Fibroblast of skin of back (primary cell): ENCODE measurements around the gene PRRT2.

Source experiments
- DNase-seq: peaks from one replicate; pipeline ENCODE4 v3.0.0-alpha.2; 2013

The PRRT2 gene

GRCh38 chr16:29835926-29836325, 23.9 kb downstream of the PRRT2 start:
- no peak for DNase-seq

DNA sequence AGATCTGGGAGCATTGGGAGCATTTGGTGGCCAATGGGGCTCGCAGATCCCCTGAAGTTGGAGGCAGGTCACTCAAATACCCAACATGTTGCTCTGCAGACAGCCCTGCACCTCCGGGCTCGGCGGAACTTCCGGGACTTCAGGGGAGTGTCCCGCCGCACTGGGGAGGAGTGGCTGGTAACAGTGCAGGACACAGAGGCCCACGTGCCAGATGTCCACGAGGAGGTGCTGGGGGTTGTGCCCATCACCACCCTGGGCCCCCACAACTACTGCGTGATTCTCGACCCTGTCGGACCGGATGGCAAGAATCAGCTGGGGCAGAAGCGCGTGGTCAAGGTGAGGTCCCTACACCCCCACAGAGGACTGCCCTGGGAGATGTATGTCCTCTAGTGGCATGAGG, 24.6 kb downstream of the PRRT2 start:
- DNase-seq = no peak

GRCh38 chr16:29837841-29838240, 25.8 kb downstream of the PRRT2 start:
- no peak for DNase-seq

DNA sequence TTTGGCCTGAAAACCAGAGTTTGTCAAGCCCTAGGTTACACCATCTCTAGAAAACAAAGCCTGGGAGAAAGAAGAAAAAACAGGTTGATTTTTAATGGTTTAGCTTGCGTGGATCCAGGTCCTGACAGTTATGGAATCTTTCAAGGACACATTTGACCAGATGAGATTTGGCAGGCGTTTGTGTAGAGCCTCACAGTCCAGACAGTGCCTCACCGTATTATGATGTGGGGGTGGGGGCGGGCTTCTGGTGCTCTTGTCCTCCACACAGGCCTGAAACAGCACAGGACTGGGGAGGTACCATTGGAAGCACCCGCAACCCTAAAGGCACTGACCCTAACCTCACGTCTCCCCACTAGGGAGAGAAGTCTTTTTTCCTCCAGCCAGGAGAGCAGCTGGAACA, 27.8 kb downstream of the PRRT2 start:
- no peak for DNase-seq

- DNase-seq = no peak
Measured at GRCh38 chr16:29840240-29840639, 28.2 kb downstream of the PRRT2 start.

DNA sequence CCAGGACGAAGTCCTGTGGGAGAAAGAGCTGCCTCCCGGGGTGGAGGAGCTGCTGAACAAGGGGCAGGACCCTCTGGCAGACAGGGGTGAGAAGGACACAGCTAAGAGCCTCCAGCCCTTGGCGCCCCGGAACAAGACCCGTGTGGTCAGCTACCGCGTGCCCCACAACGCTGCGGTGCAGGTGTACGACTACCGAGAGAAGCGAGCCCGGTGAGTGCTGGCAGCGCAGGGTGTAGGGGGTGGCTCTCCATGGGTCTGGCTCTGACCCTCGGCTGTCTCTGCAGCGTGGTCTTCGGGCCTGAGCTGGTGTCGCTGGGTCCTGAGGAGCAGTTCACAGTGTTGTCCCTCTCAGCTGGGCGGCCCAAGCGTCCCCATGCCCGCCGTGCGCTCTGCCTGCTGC, 29.6 kb downstream of the PRRT2 start:
- no peak for DNase-seq

DNA sequence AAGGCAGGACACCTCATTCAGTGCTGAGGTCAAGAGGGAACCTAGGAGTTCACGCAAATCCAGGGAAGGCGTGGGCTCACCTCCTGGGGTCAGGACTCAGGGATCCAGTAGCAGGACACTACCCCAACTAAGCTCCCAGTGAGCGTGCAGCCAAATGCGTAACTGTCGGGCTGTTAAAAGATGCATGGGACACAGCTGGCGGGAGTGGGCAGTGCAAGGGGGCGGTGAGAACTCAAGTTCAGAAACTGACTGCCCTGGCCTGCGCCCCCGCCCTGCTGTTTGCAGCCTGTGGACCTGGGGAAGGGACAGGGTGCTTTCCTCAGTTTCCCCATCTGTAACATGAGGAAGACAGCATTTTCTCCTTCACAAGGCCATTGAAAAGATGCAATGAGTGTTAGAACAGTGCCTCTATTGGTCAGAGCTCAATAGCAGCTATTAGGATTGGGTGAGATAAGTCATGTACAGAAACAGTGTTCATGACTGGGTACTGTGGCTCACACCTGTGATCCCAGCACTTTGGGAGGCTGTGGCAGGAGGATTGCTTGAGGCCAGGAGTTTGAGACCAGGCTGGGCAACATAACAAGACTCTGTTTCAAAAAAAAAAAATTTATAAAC, 30.8 kb downstream of the PRRT2 start:
- DNase-seq = no peak

DNA sequence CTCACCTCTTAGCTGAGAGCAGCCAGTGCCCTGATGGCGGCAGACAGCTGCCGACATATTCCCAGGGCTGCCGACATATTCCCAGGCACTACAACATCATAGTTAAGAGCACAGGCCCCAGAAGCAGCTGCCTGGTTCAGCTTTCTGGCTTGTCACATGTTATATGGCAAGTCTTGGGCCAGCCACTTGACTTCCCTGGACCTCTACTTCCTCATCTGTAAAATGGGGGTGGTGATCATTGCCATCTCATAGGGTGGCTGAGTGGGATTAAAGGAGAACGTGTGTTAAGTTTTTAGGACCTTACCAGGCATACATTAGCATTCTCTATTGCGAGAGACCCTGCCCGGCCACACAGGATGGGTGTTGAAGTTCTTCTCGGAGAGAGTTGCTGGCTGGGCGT, 31.9 kb downstream of the PRRT2 start:
- no peak for DNase-seq

- DNase-seq = no peak
Measured at GRCh38 chr16:29844575-29845331, 32.8 kb downstream of the PRRT2 start.

DNA sequence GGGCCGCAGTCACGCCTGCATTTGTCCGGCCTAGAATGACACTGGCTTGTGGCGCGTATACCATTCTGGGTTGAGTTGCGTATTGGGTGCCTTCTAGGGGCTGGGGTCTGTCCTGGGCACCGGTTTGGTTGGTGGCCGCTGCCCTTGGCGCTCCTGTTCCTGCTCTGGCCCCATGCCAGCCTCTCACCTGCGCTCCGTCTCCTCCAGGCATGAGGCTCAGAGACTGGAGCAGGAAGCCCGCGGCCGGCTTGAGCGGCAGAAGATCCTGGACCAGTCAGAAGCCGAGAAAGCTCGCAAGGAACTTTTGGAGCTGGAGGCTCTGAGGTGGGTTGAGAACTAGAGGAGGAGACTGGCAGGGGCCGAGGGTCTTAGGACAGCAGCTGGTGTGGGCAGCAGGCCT, 33.7 kb downstream of the PRRT2 start:
- DNase-seq = no peak

- DNase-seq = peak; percentile 59
Measured at GRCh38 chr16:29848420-29849297, 36.7 kb downstream of the PRRT2 start.

- no peak for DNase-seq
Measured at GRCh38 chr16:29849505-29849904, 37.5 kb downstream of the PRRT2 start.

- DNase-seq = no peak
Measured at GRCh38 chr16:29850998-29851397, 39.0 kb downstream of the PRRT2 start.

- peak; percentile 50 for DNase-seq
Measured at GRCh38 chr16:29852654-29853053, 40.7 kb downstream of the PRRT2 start.

DNA sequence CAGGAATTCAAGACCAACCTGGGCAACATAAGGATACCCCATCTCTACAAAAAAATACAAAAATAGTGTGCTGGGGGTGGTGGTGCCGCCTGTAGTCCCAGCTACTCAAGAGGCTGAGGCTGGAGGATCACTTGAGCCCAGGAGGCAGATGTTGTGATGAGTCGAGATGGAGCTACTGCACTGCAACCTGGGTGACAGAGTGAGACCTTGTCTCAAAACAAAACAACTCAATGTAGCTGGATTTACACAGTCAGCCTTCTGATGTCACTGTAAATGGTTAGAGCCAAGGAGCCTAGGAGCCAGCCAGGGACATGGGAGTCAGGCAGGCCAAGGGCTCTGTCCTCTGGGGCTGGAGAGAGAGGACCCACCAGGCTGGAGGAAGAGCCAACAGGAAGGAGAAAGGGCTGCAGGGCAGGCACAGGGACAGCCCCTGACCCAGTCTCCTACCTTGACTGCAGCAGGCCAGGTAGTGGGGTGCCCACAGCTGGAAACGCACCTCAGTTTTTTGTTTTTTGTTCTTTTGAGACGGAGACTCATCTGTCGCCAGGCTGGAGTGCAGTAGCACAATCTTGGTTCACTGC, 42.6 kb downstream of the PRRT2 start:
- DNase-seq = no peak

- peak; percentile 19 for DNase-seq
Measured at GRCh38 chr16:29857133-29857760, 45.3 kb downstream of the PRRT2 start.

- no peak for DNase-seq
Measured at GRCh38 chr16:29858149-29858849, 46.3 kb downstream of the PRRT2 start.

- DNase-seq = no peak
Measured at GRCh38 chr16:29858974-29859373, 47.0 kb downstream of the PRRT2 start.

DNA sequence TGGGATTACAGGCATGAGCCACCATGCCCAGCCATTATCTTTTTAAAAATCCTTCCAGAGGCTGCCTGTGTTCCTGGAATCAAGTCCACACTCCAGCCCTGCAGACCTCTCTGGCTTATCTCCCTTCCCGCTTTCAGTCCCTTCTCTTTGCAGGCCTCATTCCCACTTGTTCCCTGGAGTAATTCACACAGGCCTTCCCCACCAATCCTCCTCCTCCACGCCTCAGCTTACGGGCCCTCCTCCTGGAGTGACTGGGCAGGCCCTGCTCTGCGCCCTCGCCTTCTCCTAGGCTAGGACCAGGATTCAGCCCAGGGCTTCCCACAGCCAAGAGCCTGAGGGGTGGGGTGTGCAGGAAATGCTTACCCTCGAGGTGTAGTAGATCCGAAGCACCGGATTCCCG, 48.2 kb downstream of the PRRT2 start:
- DNase-seq = no peak

- DNase-seq = peak; percentile 26
Measured at GRCh38 chr16:29862383-29862883, 50.4 kb downstream of the PRRT2 start.

GRCh38 chr16:29862884-29863668, 51.1 kb downstream of the PRRT2 start, which contains the start of gene CDIPT:
TSS of gene CDIPT (minus strand) at chr16:29863226. CDS start at chr16:29862857, 369 bp downstream.
- peak; percentile 94 for DNase-seq
